K562 (cell line): ENCODE measurements around the gene LRRC8C. TPM values are rescaled to one million over a fixed set of nuclear protein-coding genes. Genes with fewer than 3 reads are reported as not detected.

ENCODE experiments used
- JUN ChIP-seq, 2 experiments: sonication (generic) in 1 of 2; formaldehyde crosslinking in 1 of 2; IDR thresholded peaks; 2 replicates each; pipeline versions ENCODE4 v1.6.1 to v1.8.0; 2012 to 2022; ENCODE audit warnings: borderline replicate concordance in 2 of 2, mild to moderate bottlenecking in 2 of 2, improper control_type of control experiment in 1 of 2, low read depth in 1 of 2, low read length in 1 of 2, missing genetic modification reagents in 1 of 2
- KAT2B ChIP-seq: IDR thresholded peaks from one replicate; pipeline ENCODE4 v1.6.1; 2012; ENCODE audit warnings: low read depth, mild to moderate bottlenecking, control low read depth, inconsistent platforms, low read length, moderate library complexity
- KAT7 ChIP-seq: sonication (generic); formaldehyde crosslinking; IDR thresholded peaks from 2 replicates; pipeline ENCODE4 v1.8.0; 2022; ENCODE audit warnings: missing genetic modification reagents, mild to moderate bottlenecking, borderline replicate concordance
- PCBP2 ChIP-seq: fragments of 200-400 bp; formaldehyde crosslinking; IDR thresholded peaks from 2 replicates; pipeline ENCODE4 v1.6.1; 2018; ENCODE audit warnings: low read length, low read depth, mild to moderate bottlenecking, moderate library complexity; ENCODE audit not compliant: poor library complexity, severe bottlenecking
- RBM22 ChIP-seq: fragments of 200-400 bp; formaldehyde crosslinking; IDR thresholded peaks from 2 replicates; pipeline ENCODE4 v1.6.1; 2018; ENCODE audit warnings: low read length, low read depth; ENCODE audit not compliant: poor library complexity, severe bottlenecking
- SAP30 ChIP-seq: fragments of 200-600 bp; sonication (generic); IDR thresholded peaks from 2 replicates; pipeline ENCODE4 v1.6.1; 2012; ENCODE audit warnings: borderline replicate concordance, low read depth, mild to moderate bottlenecking, moderate library complexity, low read length, control low read depth, inconsistent platforms; ENCODE audit not compliant: insufficient read depth, poor library complexity, severe bottlenecking
- TCF3 ChIP-seq: sonication (generic); formaldehyde crosslinking; IDR thresholded peaks from 2 replicates; pipeline ENCODE4 v1.4.0; 2020; ENCODE audit warnings: mild to moderate bottlenecking, missing genetic modification reagents
- ZNF274 ChIP-seq: IDR thresholded peaks from 2 replicates; pipeline ENCODE4 v1.6.1; 2011; ENCODE audit warnings: low read depth, mild to moderate bottlenecking, low read length, moderate library complexity, borderline replicate concordance
- polyA plus RNA-seq, 8 experiments: library from polyadenylated mRNA; depleted of rRNA in 4 of 8; stranded (reverse) in 5 of 8; unstranded in 3 of 8; fragments of >200 nt; fragmentation: Nextera tagmentation in 2 of 8; fragmentation: Illumina TruSeq in 1 of 8; extraction: Ambion mirVana in 2 of 8; extraction: Trizol in 1 of 8; gene quantifications; 2 replicates each; pipeline versions ENCODE4 v1.2.1 to v1.2.3, GENCODE V29; 2011 to 2014; ENCODE audit warnings: inconsistent platforms in 1 of 8, missing spikeins in 1 of 8
- total RNA-seq, 7 experiments: library from RNA; depleted of rRNA in 6 of 7; stranded (reverse); fragments of >200 nt in 6 of 7; fragmentation: Illumina TruSeq in 2 of 7; extraction: Trizol in 2 of 7; gene quantifications; 2 replicates each; pipeline versions ENCODE4 v1.2.1 to v1.2.3, GENCODE V29; 2011 to 2021; ENCODE audit warnings: low replicate concordance in 1 of 7
- TF ChIP-seq, protein P1 (sequence below), 3 experiments: fragments of 200-800 bp in 1 of 3; fragments of 250-450 bp in 1 of 3; fragments of 450-650 bp in 1 of 3; sonication (Bioruptor Pico) in 1 of 3; sonication (Bioruptor generic) in 1 of 3; formaldehyde crosslinking in 1 of 3; IDR thresholded peaks; 2 replicates each; pipeline versions ENCODE4 v1.6.1 to v1.8.0; 2016 to 2022; ENCODE audit warnings: mild to moderate bottlenecking in 2 of 3, missing genetic modification characterization in 2 of 3, missing compliant biosample characterization in 1 of 3, moderate library complexity in 1 of 3
- TF ChIP-seq, protein P2 (sequence below): fragments of 450-650 bp; IDR thresholded peaks from 2 replicates; pipeline ENCODE4 v1.6.1; 2016; ENCODE audit warnings: low read depth
- TF ChIP-seq, protein P3 (sequence below): sonication (generic); formaldehyde crosslinking; IDR thresholded peaks from 2 replicates; pipeline ENCODE4 v1.9.0; 2022; ENCODE audit warnings: mild to moderate bottlenecking, missing genetic modification reagents

LRRC8C gene
- total and polyA plus RNA-seq, 9 of the 15 experiments (the other 6 are each of a cell fraction or from before 2014, with no cell fraction given) = 1.00 to 12.5 (median 4.5) TPM

DNA sequence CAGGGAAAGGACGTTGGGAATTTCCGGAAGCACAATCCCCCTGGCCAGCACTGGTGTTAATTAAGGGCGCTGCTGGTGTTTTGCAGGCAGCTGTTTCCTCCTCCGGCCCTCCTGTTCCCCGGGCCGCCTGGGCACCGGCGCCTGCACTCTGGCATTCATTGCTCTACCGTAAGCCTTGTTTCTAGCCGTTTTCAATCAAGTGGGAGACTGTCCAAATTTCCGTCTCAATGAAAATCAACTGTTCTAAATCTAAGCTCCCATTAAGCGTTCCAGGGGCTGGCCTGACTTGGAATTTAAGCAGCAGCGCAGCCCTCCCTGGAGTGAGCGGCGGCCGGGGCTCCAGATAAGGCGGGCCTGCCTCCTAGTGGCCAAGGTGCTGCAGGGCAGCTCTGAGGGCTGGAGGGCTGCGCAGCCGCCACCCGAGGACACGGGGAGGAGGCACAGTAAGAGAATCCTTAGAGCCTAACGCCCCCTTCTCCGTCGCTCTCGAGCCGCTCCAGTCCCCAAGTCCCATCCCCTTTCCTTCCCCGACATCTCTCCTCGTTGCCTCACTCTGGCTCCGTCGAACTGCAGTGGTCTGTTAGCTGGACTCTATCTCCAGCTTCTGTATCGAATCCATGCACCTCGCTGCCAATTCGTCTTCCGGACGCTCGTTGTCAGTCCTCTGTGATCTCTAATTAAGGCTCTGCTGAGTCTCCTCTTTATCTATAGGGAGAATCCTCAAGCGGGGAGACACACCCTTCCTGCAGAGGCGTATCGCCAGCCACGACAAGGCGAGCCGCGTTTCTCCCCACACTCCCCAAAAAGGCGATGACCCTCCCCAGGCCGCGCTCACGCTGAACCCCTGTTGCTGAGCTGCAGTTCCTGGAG is 130.1 kb downstream of the LRRC8C start (continued):
- no peak for TF ChIP-seq KAT2B
- TF ChIP-seq, protein P1, sequence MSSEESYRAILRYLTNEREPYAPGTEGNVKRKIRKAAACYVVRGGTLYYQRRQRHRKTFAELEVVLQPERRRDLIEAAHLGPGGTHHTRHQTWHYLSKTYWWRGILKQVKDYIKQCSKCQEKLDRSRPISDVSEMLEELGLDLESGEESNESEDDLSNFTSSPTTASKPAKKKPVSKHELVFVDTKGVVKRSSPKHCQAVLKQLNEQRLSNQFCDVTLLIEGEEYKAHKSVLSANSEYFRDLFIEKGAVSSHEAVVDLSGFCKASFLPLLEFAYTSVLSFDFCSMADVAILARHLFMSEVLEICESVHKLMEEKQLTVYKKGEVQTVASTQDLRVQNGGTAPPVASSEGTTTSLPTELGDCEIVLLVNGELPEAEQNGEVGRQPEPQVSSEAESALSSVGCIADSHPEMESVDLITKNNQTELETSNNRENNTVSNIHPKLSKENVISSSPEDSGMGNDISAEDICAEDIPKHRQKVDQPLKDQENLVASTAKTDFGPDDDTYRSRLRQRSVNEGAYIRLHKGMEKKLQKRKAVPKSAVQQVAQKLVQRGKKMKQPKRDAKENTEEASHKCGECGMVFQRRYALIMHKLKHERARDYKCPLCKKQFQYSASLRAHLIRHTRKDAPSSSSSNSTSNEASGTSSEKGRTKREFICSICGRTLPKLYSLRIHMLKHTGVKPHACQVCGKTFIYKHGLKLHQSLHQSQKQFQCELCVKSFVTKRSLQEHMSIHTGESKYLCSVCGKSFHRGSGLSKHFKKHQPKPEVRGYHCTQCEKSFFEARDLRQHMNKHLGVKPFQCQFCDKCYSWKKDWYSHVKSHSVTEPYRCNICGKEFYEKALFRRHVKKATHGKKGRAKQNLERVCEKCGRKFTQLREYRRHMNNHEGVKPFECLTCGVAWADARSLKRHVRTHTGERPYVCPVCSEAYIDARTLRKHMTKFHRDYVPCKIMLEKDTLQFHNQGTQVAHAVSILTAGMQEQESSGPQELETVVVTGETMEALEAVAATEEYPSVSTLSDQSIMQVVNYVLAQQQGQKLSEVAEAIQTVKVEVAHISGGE (CRISPR knock-in tag; IDR thresholded peaks at IDR 0.05) = peak in 1 of 3 experiments; percentile 33; a peak in 1 of 6 replicates
- no peak for TF ChIP-seq PCBP2
- TF ChIP-seq, protein P2, sequence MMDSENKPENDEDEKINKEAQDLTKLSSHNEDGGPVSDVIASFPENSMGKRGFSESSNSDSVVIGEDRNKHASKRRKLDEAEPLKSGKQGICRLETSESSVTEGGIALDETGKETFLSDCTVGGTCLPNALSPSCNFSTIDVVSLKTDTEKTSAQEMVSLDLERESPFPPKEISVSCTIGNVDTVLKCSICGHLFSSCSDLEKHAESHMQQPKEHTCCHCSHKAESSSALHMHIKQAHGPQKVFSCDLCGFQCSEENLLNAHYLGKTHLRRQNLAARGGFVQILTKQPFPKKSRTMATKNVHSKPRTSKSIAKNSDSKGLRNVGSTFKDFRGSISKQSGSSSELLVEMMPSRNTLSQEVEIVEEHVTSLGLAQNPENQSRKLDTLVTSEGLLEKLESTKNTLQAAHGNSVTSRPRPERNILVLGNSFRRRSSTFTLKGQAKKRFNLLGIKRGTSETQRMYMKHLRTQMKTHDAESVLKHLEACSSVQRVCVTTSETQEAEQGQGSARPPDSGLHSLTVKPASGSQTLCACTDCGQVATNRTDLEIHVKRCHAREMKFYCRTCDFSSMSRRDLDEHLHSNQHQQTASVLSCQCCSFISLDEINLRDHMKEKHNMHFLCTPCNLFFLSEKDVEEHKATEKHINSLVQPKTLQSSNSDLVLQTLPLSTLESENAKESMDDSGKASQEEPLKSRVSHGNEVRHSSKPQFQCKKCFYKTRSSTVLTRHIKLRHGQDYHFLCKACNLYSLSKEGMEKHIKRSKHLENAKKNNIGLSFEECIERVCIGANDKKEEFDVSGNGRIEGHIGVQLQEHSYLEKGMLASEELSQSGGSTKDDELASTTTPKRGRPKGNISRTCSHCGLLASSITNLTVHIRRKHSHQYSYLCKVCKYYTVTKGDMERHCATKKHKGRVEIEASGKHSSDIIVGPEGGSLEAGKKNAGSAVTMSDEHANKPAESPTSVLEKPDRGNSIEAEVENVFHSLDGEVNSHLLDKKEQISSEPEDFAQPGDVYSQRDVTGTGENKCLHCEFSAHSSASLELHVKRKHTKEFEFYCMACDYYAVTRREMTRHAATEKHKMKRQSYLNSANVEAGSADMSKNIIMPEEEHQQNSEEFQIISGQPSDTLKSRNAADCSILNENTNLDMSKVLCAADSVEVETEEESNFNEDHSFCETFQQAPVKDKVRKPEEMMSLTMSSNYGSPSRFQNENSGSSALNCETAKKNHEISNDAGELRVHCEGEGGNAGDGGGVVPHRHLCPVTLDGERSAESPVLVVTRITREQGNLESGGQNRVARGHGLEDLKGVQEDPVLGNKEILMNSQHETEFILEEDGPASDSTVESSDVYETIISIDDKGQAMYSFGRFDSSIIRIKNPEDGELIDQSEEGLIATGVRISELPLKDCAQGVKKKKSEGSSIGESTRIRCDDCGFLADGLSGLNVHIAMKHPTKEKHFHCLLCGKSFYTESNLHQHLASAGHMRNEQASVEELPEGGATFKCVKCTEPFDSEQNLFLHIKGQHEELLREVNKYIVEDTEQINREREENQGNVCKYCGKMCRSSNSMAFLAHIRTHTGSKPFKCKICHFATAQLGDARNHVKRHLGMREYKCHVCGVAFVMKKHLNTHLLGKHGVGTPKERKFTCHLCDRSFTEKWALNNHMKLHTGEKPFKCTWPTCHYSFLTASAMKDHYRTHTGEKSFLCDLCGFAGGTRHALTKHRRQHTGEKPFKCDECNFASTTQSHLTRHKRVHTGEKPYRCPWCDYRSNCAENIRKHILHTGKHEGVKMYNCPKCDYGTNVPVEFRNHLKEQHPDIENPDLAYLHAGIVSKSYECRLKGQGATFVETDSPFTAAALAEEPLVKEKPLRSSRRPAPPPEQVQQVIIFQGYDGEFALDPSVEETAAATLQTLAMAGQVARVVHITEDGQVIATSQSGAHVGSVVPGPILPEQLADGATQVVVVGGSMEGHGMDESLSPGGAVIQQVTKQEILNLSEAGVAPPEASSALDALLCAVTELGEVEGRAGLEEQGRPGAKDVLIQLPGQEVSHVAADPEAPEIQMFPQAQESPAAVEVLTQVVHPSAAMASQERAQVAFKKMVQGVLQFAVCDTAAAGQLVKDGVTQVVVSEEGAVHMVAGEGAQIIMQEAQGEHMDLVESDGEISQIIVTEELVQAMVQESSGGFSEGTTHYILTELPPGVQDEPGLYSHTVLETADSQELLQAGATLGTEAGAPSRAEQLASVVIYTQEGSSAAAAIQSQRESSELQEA = no peak
- peak; percentile 87; the same call in 1 of the 2 replicates for TF ChIP-seq KAT7 (CRISPR knock-in tag)
- no peak for TF ChIP-seq JUN (IDR thresholded peaks at IDR 0.05; ENCODE audit: borderline replicate concordance, low read depth, low read length)
- TF ChIP-seq JUN (CRISPR knock-in tag; IDR thresholded peaks at IDR 0.05; ENCODE audit: borderline replicate concordance) = no peak
- TF ChIP-seq SAP30 = no peak
- TF ChIP-seq RBM22 = no peak
- TF ChIP-seq TCF3 (CRISPR knock-in tag) = peak; percentile 55; the same call in 1 of the 2 replicates
- TF ChIP-seq, protein P3, sequence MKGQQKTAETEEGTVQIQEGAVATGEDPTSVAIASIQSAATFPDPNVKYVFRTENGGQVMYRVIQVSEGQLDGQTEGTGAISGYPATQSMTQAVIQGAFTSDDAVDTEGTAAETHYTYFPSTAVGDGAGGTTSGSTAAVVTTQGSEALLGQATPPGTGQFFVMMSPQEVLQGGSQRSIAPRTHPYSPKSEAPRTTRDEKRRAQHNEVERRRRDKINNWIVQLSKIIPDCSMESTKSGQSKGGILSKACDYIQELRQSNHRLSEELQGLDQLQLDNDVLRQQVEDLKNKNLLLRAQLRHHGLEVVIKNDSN (CRISPR knock-in tag) = peak; percentile 44; the same call in 1 of the 2 replicates
- no peak for TF ChIP-seq ZNF274
